Neuron (in vitro differentiated cells): ENCODE measurements around the gene MLH1.

ENCODE experiments used
- H2AFZ ChIP-seq: one replicate; pipeline ENCODE4 v1.6.1; 2013; ENCODE audit warnings: low read depth, mild to moderate bottlenecking, inconsistent platforms, low read length, moderate library complexity
- H3K27me3 ChIP-seq: one replicate; pipeline ENCODE4 v1.6.1; 2013; ENCODE audit warnings: low read length; ENCODE audit not compliant: insufficient read depth
- H3K36me3 ChIP-seq: one replicate; pipeline ENCODE4 v1.6.1; 2013; ENCODE audit warnings: low read length; ENCODE audit not compliant: insufficient read depth
- H3K4me1 ChIP-seq: one replicate; pipeline ENCODE4 v1.6.1; 2013; ENCODE audit warnings: low read length; ENCODE audit not compliant: insufficient read depth
- H3K4me3 ChIP-seq: 2 replicates; pipeline ENCODE4 v1.5.1; 2013; ENCODE audit warnings: mild to moderate bottlenecking, low read length, moderate library complexity
- H3K9me3 ChIP-seq: one replicate; pipeline ENCODE4 v1.6.1; 2013; ENCODE audit warnings: low read length

Gene MLH1

GRCh38 chr3:37092484-37092883, 99.2 kb downstream of the MLH1 start:
- no peaks in the 10 kb centered on the region for H3K9me3 ChIP-seq
- no peak overlapping the region for H3K4me3 ChIP-seq
- peaks cover 11% of the 10 kb centered on the region for H3K4me1 ChIP-seq
- no peaks in the 10 kb centered on the region for H3K27me3 ChIP-seq
- H3K36me3 ChIP-seq = peaks cover 8% of the 10 kb centered on the region
- H2AFZ ChIP-seq = no peak overlapping the region

GRCh38 chr3:37093481-37093880, 100.2 kb downstream of the MLH1 start:
- H3K36me3 ChIP-seq = peaks cover 6% of the 10 kb centered on the region
- H3K9me3 ChIP-seq = no peaks in the 10 kb centered on the region
- H3K4me3 ChIP-seq = no peak overlapping the region
- H3K4me1 ChIP-seq = peaks cover 11% of the 10 kb centered on the region
- H2AFZ ChIP-seq = no peak overlapping the region
- H3K27me3 ChIP-seq = no peaks in the 10 kb centered on the region

- Histone ChIP-seq H3K36me3 (peaks cover 6% of the 10 kb centered on the region), H3K4me3 (no peak overlapping the region), H3K4me1 (peaks cover 11% of the 10 kb centered on the region), H3K27me3 (no peaks in the 10 kb centered on the region), H2AFZ (no peak overlapping the region), H3K9me3 (no peaks in the 10 kb centered on the region)
These were observed 101.3 kb downstream of the MLH1 start for GRCh38 chr3:37094636-37095035.

- Histone ChIP-seq H3K27me3 (no peaks in the 10 kb centered on the region), H2AFZ (no peak overlapping the region), H3K4me3 (no peak overlapping the region), H3K4me1 (peaks cover 11% of the 10 kb centered on the region), H3K36me3 (peaks cover 5% of the 10 kb centered on the region), H3K9me3 (no peaks in the 10 kb centered on the region)
These were observed 103.0 kb downstream of the MLH1 start for GRCh38 chr3:37096288-37096687.

- H3K9me3 ChIP-seq = no peaks in the 10 kb centered on the region
- peaks cover 3% of the 10 kb centered on the region for H3K36me3 ChIP-seq
- H2AFZ ChIP-seq = no peak overlapping the region
- peaks cover 11% of the 10 kb centered on the region for H3K4me1 ChIP-seq
- no peaks in the 10 kb centered on the region for H3K27me3 ChIP-seq
- no peak overlapping the region for H3K4me3 ChIP-seq
These were observed 103.7 kb downstream of the MLH1 start for GRCh38 chr3:37096975-37097374.

- Histone ChIP-seq H3K27me3 (no peaks in the 10 kb centered on the region), H3K36me3 (peaks cover 3% of the 10 kb centered on the region), H3K4me1 (peaks cover 11% of the 10 kb centered on the region), H3K4me3 (no peak overlapping the region), H3K9me3 (no peaks in the 10 kb centered on the region), H2AFZ (no peak overlapping the region)
These were observed 104.5 kb downstream of the MLH1 start for GRCh38 chr3:37097776-37098175.

- Histone ChIP-seq H3K4me1 (peaks cover 11% of the 10 kb centered on the region), H3K36me3 (peaks cover 3% of the 10 kb centered on the region), H2AFZ (no peak overlapping the region), H3K4me3 (no peak overlapping the region), H3K27me3 (no peaks in the 10 kb centered on the region), H3K9me3 (no peaks in the 10 kb centered on the region)
These were observed 105.6 kb downstream of the MLH1 start for GRCh38 chr3:37098884-37099283.

- H2AFZ ChIP-seq = no peak overlapping the region
- peaks cover 11% of the 10 kb centered on the region for H3K4me1 ChIP-seq
- H3K9me3 ChIP-seq = no peaks in the 10 kb centered on the region
- no peaks in the 10 kb centered on the region for H3K27me3 ChIP-seq
- H3K36me3 ChIP-seq = peaks cover 3% of the 10 kb centered on the region
- no peak overlapping the region for H3K4me3 ChIP-seq
These were observed 106.2 kb downstream of the MLH1 start for GRCh38 chr3:37099469-37099868.

- H3K9me3 ChIP-seq = no peaks in the 10 kb centered on the region
- no peak overlapping the region for H3K4me3 ChIP-seq
- no peaks in the 10 kb centered on the region for H3K36me3 ChIP-seq
- peaks cover 11% of the 10 kb centered on the region for H3K4me1 ChIP-seq
- no peaks in the 10 kb centered on the region for H3K27me3 ChIP-seq
- no peak overlapping the region for H2AFZ ChIP-seq
These were observed 107.1 kb downstream of the MLH1 start for GRCh38 chr3:37100411-37100810.
